Fibroblast of upper back skin (primary cell): Measurements from ENCODE around the gene FHL5.
A peak's percentile ranks its signal among the peaks of the same experiment; 100 is the strongest.
"Not testable (repeated sequence)": the region's sequence is repeated elsewhere in the genome, so short reads cannot be mapped to it uniquely, and the experiment has no call there.

Experiments used
- DNase-seq: peaks from one replicate; pipeline ENCODE4 v3.0.0-alpha.2; 2013

The FHL5 gene

DNA sequence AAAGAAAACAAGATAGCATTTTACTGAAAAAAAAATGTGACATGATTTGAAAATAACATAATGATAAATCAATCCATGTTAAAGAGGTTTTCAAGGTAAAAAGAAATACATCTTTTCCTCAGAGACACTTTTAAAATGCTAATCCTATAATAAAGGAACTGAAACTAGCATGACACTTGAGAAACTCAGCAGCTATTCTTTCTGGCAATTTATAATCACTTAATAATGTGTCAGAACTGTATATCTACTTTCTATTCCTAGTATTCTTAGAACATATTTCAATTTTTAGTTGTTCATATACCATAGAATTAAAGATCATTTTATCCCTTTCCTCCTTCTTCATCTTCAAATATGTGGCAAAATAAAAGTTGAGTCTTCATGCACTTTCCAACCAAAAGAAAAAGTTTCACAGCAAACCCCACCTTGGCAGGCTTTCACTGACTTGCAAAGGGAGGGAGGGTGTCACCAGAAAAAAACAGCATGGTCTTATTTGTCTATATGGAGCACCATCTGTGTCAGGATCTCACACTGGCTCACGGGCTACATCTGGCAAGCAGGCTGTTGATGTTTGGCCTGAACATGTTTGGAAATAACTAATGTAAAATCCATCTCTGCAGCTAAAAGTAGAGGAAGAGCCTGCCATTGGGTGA is 48.5 kb downstream of the FHL5 start:
- DNase-seq, result no peak

DNA sequence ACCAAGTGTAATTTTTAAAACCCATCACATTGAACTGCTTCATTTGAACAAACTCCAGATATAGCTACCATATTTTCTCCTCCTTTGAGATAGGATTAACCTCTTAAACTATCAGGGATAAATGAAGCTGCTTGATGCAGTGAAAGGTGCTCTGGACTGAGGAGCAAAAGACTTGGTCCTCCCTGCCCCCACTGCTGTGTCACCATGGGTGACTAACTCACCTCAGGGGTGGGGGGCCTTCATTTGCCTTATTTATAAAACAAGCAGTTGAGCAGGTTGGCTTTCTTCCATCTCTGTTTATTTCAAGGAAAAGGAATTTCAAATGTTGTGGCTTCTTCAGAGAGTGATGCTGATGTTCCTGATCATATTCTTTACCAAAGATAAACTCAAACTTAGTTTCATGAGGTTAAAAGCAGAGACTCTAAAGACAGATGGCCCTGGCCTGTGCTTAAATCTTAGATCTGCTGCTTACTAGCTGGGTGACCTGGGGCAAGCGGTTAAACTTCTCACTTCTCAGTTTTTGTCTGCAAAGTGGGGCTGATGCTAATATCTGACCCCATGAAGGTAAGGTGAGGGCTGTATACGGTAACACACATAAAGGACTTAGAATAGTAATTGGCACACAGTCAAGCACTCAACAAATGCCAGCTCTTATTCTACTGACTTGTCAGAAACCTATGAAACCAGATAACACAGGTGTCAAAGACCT is 50.5 kb downstream of the FHL5 start:
- DNase-seq, result no peak

- DNase-seq, result no peak
Observed at GRCh38 chr6:96620851-96621250, 57.9 kb downstream of the FHL5 start.

DNA sequence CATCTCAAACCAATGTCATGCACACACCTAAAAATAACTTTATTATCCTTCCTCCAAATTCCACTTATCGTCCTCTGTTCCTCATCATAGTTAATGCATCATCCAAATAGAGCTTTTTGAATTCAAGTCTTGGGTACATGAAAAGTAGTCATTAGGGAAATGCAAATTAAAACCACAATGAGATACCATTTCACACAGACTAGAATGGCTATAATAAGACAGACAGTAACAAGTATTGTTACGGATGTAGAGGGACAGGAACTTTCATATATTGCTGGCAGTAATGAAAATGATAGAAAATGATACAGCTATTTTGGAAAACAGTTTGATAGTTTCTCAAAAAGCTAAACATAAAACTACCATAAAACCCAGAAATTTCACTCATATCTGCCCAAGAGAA is 59.1 kb downstream of the FHL5 start:
- DNase-seq, result no peak

DNA sequence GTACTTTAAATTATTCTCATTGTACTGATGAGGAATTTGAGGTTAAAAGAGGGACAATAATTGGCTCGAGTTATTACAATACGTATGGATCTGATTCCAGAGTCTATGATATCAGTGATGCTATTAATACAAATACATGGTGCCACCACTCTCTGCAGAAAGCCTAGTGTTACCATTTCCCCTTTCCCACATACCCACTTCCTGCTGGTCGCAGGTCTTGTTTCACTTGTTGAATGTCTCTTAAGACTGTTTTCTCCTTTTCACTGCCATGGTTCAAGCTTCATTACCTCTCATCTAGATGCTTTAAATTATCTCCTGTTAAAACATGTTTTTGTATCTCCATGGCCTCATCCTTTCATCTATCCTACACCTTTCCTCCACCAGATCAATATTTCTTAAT is 62.0 kb downstream of the FHL5 start:
- no peak for DNase-seq

DNA sequence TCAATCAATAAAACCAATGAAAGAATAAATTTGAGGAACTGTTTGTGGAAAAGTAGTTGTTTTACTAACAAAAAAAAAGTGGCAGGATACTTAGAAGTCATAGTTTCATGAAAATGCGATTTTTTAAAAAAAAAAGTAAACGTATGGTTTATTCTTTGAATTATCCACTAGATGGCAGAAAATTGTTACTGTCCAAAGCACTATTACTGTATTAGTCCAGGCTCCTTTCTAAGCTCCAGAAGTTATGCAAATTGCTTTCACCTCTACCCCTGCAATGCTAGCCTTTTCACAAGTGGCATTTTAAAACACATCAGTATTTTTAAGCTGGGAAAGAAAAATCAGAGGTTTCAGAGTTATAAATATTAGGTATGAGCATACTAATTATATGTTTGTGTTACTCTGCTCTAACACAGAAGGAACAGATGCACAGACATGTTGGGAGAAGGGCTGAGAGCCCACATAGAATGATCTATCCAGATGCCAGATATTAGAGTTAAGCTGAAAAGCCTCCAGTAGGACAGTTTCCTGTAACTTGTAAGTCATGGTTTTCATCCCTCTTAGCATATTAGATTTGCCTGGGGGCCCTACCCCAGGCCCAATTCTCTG is 63.9 kb downstream of the FHL5 start:
- DNase-seq, result peak; percentile 42

- no peak for DNase-seq
Observed at GRCh38 chr6:96631248-96631647, 68.3 kb downstream of the FHL5 start.

GRCh38 chr6:96637979-96638378 is 75.1 kb downstream of the FHL5 start:
- DNase-seq, result not testable (repeated sequence)

DNA sequence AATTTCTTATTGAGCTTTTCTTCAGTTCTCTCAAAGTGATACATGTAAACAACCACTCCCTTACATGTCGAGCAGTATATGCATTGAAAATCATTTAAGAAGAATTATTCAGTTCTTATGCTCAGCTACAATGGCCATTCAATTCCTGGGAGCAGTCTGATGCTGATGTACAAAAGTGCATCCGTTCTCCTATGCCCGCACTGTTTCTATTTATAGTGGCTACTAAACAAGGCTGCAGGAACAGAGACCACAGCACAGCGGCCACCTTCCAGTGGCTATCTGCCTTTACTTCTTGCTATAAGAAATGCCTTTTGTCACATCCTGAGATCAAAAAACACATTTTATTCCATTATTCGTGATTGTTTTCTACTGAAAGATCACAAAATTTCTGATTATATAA is 82.2 kb downstream of the FHL5 start:
- DNase-seq, result no peak

DNA sequence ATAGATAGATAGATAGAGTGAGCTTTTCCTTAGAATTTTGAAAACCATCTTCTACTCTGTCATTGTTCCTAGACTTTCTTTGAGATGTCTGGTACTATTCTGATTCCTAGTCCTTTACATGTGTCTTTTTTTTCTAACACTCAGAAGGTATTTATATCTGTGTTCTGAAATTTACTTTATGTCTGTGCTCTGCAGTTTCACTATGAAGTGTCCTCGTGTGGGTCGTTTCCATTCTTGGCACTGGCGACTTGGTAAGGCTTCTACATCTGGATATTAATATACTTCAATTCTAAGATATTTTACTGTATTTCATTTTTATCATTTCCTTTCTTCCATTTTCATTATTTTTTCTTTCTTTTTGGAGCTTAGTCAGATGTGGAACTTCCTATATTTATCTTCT is 87.0 kb downstream of the FHL5 start:
- no peak for DNase-seq

GRCh38 chr6:96651816-96652215 is 88.9 kb downstream of the FHL5 start:
- no peak for DNase-seq

DNA sequence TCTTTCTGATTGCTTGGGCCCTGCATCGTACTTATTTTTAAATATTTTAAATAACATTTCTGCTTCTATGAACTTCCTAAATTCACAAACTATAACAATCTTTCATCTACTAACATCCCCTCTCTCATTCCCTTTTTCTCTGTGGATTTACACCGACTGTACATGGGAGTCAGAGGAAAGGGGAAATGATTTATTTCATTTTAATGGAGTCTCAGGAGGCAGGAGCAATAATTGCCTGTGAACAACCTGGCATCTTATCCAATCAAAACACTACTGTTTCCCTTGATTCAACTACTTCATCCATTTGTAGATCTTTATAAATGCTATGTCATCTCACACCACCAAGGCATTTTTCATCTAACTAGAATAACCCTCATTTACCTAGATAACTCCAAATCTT is 89.6 kb downstream of the FHL5 start:
- DNase-seq, result no peak

GRCh38 chr6:96653181-96653580 is 90.3 kb downstream of the FHL5 start:
- DNase-seq, result no peak

GRCh38 chr6:96656567-96656966 is 93.6 kb downstream of the FHL5 start:
- DNase-seq, result no peak

GRCh38 chr6:96657344-96657743 is 94.4 kb downstream of the FHL5 start:
- no peak for DNase-seq

DNA sequence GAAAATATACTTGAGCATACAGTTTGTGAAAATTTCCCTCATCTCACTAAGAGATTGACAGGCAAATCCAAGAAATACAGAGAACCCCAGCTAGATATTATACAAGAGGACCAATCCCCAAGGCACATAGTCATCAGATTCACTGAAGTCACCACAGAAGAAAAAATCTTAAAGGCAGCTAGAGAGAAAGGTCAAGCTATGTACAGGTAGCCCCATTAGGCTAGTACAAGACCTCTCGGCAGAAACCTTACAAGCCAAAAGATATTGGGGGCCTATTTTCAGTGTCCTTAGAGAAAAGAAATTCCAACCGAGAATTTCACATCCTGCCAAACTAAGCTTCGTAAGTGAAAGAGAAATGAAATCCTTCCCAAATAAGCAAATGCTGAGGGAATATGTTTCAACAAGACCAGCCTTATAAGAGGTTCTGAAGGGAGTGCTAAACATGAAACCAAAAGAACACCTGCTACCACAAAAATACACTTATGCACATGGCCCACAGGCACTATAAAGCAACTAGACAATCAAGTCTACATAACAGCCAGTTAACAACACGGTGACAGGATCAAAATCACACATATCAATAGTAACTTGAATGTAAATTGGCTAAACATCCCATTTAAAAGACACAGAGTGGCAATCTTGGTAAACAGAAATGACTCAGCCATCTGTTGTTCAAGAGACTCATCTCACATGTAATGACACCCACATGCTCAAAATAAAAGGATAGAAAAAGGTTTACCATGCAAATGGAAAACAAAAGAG is 96.3 kb downstream of the FHL5 start:
- DNase-seq, result no peak
